Esophagus mucosa (tissue), 1 donor: ENCODE measurements around the gene ST6GALNAC1. TPM values are rescaled to one million over a fixed set of nuclear protein-coding genes. Genes with fewer than 3 reads are reported as not detected.

Experiments used
- ATAC-seq: fragments of 200-7000 bp; cut with Tn5 transposase; one replicate; pipeline ENCODE4 v1.9.1; 2020
- total RNA-seq: library from RNA; stranded (reverse); gene quantifications from one replicate; pipeline ENCODE4 v1.2.4, GENCODE V29; 2023
- donor health status: DM: yes; HTN: yes; CAD: no.

Gene ST6GALNAC1
- total RNA-seq, 1 donor from 2014 or later = 16.9 TPM

DNA sequence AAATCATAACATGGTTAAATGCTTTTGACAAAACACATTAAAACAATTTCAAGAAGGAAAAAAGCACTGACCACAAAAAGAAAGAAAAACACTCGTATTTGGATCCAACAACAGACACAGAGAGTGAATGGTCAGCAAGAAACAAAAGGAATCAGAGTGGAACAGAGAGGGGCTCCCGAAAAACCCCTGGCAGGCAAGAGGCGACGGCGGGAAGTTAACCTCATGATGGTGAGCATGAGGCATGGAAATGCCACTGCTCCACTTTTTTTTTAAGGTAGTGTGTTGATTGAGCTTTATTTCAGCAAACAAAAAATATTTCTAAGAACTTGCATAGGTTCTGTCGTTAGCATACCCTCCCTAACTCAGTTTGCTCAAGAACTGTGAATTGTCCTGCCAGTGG lies 32.1 kb upstream of the ST6GALNAC1 start:
- no peak for ATAC-seq

DNA sequence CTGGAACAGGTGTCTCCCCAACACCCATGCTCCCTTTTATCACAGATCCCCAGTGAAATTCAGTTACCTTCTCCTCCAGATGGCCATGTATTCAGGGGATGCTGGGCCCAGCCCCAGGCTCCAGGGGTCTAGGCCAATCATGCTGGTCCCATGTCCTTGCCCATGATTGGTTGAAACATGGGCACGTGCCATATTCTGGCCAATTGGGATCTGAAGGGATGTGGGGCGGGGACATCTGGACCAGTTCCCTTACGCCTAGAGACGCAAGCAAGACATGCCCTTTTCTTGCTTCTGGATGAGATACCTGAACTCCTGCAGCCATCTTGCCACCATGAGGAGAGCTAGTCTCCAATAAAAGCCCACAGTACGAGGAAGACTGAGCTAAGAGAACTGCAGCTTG lies 31.0 kb upstream of the ST6GALNAC1 start:
- no peak for ATAC-seq

DNA sequence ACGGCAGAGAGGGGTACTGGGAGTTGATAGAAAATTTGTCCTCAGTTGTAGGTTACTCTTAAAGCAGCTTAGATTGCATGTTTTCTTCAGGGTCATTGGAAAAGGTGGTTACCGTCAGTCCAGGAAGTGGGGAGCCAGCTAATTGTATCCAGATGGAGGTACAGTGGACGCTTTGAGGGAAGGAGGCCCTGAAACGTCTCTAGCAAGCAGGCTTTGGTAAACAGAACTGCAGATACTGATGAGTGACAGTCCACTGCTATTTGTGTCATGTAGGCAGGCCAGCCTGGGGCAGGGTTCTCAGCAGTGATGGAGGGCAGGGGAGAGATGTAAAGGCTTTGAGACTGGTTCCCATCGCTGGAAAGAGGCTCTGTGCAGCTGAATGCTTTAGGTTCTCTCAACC lies 30.2 kb upstream of the ST6GALNAC1 start:
- ATAC-seq = no peak

DNA sequence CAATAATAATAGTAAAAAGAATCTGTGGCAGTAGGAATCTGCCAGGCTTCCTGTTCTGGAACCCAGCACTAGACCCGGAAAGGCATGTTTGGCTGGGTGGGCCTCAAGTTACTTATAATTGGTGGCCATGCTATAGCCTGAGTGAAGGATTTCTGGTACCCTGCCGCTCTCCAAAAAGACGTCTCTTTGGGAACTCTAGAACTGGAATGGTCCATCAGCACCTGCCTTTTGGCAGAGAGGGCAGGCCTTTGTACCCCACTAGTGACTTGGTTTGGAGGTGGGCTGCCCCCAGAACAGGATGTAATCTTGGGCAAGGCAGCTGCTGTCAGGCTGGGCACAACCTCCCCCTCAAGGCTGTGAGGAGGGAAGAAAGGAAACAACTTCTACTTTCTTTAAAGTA lies 29.3 kb upstream of the ST6GALNAC1 start:
- ATAC-seq = no peak

DNA sequence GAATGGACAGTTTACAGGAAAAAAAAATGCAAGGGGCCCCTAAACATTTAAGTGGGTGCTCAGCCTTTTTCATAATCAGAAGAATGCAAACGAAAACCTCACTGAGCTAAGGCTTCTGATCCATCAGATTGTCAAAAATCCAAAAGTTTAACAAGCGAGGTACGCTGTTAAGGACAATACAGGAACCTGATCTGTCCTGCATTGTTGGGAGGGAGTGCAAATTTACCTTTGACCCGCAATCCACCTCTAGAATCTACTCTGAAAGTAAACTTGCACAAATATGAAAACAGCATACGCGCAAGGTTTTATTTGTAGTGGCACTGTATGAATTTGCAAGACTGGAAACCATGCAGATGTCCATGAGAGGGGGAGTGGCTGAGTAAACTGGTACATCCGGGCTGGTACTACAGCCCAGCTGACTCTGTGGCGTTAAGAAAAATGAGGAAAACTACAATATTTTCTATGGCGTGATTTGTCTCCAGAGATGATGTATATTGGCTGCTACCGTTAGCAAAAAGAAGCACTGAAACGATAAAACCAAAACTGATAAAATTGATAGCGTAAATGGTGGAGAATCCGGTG lies 28.8 kb upstream of the ST6GALNAC1 start:
- no peak for ATAC-seq

DNA sequence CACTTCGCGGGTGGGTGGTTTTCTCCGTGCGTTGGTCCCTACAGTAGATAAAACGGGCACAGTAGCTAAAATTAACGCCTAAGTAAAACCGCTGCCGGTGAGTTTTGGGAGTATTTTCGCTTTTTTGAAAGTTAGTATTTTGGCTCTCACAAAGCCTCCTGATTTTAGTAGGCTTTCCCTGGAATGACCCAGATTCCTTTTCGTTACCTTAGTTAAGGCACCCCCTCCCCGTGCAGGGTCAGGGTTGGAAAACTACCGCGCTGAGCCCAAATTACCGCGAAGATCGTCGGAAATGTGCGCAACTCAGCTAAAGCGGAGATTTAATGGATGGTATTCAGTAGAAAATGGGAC lies 28.3 kb upstream of the ST6GALNAC1 start:
- ATAC-seq = no peak

DNA sequence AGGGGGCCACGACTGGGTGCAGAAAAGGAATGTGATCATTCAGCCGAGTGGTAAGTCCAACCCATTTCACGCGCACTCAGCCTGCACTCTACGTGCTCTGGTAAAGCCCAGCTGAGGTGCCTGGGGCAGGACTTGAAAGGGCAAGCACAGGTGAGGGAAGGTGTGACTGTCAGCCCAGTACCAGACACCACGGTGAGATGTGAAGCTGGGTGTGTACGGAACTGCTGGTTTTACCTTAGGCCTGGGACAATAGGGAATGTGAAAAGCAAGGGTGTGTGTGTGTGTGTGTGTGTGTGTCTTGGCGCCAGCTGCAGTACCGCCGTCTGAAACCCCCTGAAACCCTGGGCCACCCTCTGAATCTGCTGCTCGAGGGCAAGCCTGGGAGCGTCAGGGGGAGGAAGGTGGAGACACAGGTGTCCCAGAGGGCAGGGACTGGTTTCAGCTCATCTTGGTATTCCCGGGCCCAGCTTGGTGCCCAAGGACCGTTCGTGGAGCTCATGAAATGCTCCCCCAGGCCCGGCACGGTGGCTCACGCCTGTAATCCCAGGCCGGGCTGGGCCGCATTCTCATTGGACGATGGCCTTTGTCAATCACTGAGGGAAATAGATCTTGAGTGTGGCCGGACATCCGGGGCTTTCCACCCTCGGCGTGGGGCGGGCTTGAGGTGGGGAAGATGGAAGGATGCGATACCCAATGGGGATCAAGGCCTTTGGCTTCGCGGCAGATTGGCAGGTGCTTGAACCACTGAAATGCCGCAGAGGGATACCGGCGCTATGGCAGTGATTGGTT lies 27.8 kb upstream of the ST6GALNAC1 start:
- ATAC-seq = peak; percentile 94

DNA sequence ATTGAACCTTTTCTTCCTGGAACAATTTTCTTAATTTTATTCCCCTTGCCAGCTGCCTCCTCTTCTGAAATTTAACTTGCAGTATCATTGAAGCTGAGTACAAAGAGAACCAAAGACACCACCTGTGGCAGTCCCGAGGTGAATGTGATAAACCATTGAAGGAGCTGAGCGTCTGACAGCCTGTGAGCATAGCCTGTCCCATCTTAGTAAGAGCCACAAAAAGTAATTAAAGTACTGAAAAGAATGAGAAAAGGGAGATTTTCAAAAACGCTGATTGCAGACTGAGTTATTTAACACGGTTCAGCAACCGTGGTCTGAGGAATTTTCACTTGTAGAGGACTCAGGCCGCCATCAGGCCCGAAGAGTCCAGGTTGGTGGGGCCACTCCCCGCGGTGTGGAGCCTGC lies 27.2 kb upstream of the ST6GALNAC1 start:
- ATAC-seq = no peak

DNA sequence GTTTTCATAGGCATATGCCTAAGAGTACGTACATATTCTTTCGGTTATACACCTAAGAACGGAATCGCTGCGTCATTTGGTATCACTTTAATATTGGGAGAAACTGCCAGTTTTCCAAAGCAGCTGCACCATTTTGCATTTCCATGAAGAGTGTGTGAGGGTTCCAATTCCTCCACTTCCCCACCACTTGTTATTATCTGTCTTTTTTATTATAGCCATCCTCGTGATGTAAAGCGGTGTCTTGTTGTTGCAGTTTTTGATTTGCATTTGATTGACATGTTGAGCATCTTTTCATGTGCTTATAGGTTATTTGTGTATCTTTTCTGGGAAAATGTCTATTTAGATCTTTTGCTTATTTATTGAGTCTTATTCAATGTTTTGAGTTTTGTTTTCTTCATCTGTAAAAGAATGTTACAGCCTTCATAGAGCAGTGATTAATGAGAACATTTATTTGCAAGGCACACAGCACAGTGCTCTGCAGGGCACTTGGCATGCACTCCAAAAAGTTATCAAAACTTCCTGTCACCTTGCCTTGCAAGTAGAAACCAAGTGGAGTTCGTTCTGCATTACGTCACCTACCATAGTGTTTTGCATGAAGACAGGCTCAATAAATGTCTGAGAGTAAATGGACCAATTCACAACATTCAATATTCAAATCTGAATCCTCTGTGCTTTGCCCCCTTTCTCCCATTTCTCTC lies 26.6 kb upstream of the ST6GALNAC1 start:
- no peak for ATAC-seq

DNA sequence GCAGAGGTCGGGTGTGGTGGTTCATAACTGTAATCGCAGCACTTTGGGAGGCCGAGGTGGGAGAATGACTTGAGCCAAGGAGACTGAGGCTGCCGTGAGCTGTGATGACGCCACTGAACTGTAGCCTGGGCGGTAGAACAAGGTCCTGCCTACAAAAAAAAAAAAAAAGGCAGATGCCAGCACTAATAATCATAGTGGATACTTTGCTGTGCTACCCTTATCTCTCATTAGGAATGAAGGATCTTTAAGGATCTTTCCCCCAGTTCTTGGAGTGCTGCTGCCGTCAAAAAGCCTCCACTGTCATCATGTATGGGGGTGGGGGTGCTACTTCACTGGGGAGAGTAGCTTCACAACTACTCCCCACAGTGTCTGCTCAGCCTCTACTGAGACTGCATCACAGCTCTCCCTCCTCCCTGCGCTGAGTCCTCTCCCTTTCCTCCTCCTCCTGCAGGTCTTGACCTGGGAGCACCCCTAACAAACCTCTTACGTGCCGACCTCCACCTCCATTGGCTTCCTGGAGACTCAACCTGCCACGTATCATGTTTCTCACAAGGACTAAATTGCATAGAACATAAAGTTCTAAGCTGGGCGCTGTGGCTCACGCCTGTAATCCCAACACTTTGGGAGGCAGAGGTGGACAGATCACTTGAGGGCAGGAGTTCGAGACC lies 24.4 kb upstream of the ST6GALNAC1 start:
- ATAC-seq = no peak

DNA sequence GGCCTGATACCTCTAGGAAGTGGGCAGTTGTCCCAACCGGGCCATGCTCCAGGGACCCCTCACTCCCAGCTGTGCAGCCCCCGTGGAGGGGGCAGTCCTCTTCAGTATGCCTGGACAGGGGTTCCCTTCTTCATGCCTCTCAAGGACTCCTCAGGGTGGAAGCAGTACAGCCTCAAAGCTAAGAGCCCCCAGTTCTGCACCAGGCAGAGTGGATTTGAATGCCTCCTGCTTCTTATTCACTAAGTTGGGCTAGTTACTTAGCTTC lies 23.9 kb upstream of the ST6GALNAC1 start:
- ATAC-seq = no peak

DNA sequence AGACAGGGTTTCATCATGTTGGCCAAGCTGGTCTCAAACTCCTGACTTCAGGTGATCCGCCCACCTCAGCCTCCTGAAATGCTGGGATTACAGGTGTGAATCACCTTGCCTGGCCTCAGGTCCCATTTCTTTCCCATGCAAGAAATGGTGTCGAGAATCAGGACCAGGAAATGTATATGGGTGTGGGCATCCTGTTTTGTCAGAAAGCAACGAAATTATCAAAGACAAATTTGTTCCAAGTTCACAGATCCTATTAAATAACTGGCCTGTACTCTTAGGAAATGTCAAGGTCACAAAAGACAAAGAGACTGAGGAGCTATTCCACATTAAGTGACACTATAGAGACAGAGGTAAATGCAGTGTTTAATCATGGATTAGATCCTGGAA lies 17.1 kb upstream of the ST6GALNAC1 start:
- ATAC-seq = peak; percentile 68

DNA sequence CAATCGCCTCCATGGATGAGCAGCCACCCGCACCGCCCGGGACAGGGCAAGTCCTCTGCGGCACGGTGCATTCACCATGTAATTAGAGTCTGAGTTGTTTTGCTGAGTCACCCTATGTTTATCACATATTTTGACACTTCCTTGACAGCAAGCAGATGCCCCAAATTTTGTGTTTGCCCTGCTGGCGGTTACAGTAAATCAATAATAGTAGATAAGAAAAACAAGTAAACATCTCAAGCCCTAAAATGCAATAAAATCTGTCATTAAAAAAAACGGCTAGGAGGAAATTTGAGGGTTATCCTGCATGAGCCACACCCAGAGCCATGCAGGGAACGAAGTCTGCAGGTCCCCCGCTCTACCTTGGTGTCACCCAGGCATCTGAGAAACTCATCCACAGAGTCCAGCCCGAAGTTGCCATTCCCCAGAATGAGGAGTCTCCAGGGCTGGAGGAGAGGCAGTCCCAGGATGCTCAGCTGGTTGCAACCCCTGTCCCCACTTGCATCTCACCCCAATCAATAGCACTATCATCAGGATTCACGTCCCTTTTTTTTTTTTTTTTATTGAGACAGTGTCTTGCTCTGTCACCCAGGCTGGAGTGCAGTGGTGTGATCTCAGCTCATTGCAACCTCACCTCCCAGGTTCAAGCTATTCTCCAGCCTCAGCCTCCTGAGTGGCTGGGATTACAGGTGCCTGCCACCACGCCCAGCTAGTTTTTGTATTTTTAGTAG lies 16.5 kb upstream of the ST6GALNAC1 start:
- ATAC-seq = peak; percentile 80

DNA sequence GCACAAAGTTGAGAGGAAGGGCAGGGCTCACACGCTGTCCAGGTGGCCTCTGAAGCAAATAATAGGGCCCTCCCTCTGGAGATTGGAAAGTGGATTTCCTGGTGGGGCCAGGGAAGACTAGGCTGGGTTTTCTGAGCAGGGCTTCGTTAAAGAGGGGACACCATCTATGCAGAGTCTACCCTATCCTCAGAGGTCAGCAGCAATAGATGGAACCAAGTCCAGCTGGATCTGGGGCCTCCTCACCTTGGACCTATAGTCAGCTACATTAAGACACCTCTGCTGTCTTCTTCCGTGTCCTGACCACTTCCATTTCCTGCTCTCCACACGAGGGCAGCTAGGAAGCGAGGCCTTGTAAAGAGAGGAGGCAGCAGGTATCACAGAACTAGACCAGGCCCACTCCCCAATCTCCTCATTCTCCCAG lies 14.7 kb upstream of the ST6GALNAC1 start:
- no peak for ATAC-seq

DNA sequence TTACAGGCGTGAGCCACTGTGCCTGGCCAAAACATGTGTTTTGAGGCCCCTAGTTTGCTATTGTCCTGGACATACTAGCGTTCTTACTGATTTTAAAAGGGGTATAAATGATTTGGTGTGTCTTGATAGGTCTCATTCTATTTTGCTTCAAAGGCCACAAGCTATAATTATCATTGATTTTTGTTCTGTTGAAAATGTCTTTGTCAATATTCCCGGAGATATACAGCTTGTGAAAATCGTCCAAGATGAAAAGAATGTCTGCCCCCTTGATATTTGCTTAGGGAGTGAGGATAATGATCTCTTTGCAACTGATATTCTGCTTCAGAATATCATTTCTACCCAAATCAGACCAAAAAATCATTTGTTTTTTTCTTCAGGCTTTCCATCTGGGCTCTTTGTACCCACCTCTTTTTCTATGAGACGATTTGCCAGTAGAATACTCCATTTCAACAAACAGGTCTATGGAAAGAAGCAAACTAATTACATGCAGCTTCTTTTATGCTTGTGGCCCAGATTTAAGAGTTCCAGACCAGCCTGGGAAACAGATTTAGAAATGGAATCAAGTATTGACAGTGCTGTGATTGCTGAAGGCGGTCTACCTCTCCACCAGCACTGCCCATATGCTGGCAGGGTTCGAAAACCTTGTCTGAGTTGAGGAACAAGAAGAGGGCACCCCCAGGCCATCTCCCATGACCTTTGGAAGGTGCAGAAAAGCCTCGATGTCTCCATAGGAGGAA lies 14.1 kb upstream of the ST6GALNAC1 start:
- no peak for ATAC-seq

DNA sequence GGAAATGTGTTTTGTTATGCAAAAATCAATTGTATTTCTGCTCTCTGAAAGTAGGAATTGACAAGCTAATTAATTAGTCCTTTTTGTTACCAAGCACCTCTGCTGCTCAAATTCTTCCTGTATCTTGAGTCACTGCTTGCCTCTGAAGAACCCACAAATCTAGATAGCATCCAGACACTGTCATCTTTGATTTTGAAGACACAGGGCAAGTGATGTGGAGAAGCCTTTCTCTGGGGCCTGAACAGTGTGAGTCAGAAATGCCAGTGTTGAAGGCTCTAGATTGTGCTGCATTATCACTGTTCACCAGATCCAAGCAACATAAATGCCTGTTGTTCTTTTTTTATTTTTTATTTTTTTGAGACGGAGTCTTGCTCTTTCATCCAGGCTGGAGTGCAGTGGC lies 10.9 kb upstream of the ST6GALNAC1 start:
- peak; percentile 27 for ATAC-seq

DNA sequence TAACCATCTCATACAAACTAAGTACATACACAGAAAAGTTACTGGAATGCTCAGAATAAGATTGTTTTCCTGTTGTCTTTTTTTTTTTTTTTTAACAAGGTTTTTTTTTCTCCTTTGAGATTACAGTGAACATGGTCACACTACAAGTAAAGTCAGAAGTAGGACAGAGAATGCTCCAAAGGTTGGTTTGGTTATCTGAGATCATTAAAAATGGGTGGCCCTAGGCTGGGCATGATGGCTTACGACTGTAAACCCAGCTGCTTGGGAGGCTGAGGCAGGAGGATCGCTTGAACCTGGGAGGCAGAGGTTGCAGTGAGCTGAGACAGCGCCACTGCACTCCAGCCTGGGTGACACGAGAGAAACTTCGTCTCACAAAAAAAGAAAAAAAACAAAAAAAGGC lies 6.9 kb upstream of the ST6GALNAC1 start:
- no peak for ATAC-seq

DNA sequence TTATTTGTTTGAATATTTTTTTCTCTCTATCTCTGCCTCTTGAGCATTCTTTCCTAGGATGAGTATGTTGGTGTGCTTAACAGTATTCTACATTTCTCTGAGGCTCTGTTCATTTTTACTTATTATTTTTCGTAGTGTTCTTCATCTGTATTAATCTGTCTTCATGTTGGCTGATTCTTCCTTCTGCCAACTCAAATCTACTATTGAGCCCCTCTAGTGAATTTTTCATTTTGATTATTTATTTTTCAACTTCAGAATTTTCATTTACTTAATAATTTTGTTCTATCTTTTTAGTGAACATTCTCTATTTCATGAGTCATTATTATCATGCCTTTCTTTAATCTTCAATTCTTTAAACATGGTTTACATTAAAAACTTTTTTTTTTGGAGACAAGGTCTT lies 3.2 kb upstream of the ST6GALNAC1 start:
- no peak for ATAC-seq

DNA sequence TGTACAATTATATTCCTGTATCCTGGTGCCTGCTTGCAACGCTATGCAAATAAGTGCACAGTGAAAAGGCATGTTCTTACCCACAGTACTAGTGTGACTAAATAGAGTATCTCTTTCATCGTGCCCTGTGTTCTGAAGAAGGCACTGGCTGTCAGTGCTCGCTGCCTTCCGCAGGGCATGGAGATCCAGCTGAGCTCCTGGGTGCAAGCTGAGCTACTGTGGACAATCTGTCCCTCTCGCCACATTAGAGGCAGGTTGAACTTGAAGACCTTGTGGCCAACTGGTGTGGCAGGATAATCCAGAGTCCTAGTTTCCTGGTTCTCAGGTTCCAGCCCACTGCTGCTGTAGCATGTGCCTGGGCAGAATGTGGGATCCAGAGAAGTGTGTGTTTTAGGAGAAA lies 1.9 kb upstream of the ST6GALNAC1 start:
- peak; percentile 63 for ATAC-seq

DNA sequence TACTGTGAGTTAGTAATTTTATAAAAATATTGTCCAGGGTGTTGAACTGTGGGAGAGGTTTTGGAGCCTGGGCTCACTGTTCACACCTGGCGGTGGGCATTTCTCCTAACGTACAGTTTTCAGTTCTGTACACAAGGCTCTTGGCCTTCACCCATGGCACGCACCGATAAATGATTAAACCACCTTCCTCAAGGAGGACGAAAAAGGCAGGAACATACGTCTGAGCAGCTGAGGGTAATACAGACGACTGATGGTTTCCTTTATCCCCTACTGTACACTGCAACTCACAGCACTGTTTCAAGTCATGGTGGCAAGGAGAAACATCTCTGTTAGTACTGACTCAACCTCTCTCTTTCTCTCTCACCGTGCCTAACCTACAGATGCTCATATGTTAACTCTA lies 1.4 kb upstream of the ST6GALNAC1 start:
- no peak for ATAC-seq

DNA sequence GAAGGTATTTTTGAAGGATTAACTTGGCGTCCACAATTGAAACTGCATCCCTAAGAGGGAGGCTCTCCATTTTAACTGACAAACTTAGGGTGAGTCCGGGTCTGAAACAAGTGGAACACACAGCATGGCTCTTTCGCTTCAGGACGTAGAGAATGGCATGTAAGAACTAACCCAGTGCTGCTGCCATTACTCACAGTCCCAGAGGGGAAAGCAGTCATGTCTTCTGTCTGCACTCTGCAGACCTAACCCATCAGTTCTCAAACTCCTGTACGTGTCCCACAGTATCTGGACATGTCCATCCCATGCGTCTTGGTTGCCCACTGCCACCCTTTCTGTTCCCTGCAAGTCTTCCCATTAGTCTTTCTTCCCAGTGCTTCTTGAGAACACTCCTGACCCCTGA lies 563 bp downstream of the ST6GALNAC1 start:
- peak; percentile 30 for ATAC-seq

DNA sequence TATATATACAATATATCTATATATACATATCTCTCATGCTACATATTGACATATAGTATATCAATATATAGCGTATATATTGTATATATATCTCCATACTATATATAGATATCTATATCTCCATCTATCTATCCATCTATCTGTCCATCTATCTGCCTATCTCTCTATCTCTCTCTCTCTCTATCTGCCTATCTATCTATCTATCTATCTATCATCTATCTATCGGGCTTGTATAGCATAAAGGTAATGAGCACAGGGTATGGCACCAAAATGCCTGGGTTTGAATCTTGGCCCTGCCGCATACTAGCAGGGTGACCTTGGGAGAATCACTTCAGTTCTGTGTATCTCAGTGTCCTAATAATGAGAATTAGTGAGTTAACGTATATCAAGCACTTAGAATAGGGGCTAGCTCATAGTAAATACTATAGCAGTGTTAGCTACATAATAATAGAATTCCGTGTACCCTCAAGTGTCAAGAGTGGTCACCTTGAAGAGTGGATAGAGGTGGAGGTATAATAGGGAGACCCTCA lies 1.5 kb downstream of the ST6GALNAC1 start:
- ATAC-seq = no peak
